ENCODE measurements around the gene SLC38A4. TPM values are rescaled to one million over a fixed set of nuclear protein-coding genes. Genes with fewer than 3 reads are reported as not detected.
"Not testable (repeated sequence)": the region's sequence is repeated elsewhere in the genome, so short reads cannot be mapped to it uniquely, and the experiment has no call there.

SLC38A4 gene
- total RNA-seq = under 1 TPM; 0.21 to 0.25 (median 0.22) TPM

GRCh38 chr12:46825591-46826414 is at the start of gene SLC38A4:
Gene SLC38A4, minus strand, starts transcription at chr12:46825997. Its CDS starts 32,926 bp downstream, at chr12:46793071.
- ATAC-seq (no peak), DNase-seq (no peak)
- Mint-ChIP-seq H3K4me3 (no peak within 1 kb of the TSS), H3K36me3 (ENCODE audit: insufficient read depth) (no peaks in the 10 kb centered on the region), H3K9me3 (no peaks in the 10 kb centered on the region), H3K4me1 (ENCODE audit: low read depth) (peaks cover 2% of the 10 kb centered on the region), H3K27me3 (ENCODE audit: low read depth) (peaks cover 63% of the 10 kb centered on the region)

GRCh38 chr12:46875095-46875494 is 49.3 kb upstream of the SLC38A4 start:
- ATAC-seq = no peak

GRCh38 chr12:46874642-46875041 is 48.8 kb upstream of the SLC38A4 start:
- no peak for DNase-seq
- Mint-ChIP-seq H3K27me3 (ENCODE audit: low read depth) (peaks cover 25% of the 10 kb centered on the region), H3K4me1 (ENCODE audit: low read depth) (no peaks in the 10 kb centered on the region), H3K36me3 (ENCODE audit: insufficient read depth) (no peaks in the 10 kb centered on the region), H3K9me3 (peaks cover 11% of the 10 kb centered on the region), H3K4me3 (no peak overlapping the region)
- no peak for ATAC-seq

More at GRCh38 chr12:46875095-46875494, 49.3 kb upstream of the SLC38A4 start:
- no peaks in the 10 kb centered on the region for H3K4me1 Mint-ChIP-seq (ENCODE audit: low read depth)
- peaks cover 25% of the 10 kb centered on the region for H3K27me3 Mint-ChIP-seq (ENCODE audit: low read depth)
- H3K4me3 Mint-ChIP-seq = no peak overlapping the region
- DNase-seq = no peak
- peaks cover 11% of the 10 kb centered on the region for H3K9me3 Mint-ChIP-seq
- no peaks in the 10 kb centered on the region for H3K36me3 Mint-ChIP-seq (ENCODE audit: insufficient read depth)

- no peak for DNase-seq
- peaks cover 7% of the 10 kb centered on the region for H3K9me3 Mint-ChIP-seq
- H3K27me3 Mint-ChIP-seq (ENCODE audit: low read depth) = peaks cover 13% of the 10 kb centered on the region
- ATAC-seq = no peak
- H3K4me1 Mint-ChIP-seq (ENCODE audit: low read depth) = no peaks in the 10 kb centered on the region
- H3K36me3 Mint-ChIP-seq (ENCODE audit: insufficient read depth) = no peaks in the 10 kb centered on the region
- H3K4me3 Mint-ChIP-seq = no peak overlapping the region
Measured at GRCh38 chr12:46872135-46872534, 46.3 kb upstream of the SLC38A4 start.

GRCh38 chr12:46865311-46865710 is 39.5 kb upstream of the SLC38A4 start:
- Mint-ChIP-seq H3K4me3 (no peak overlapping the region), H3K27me3 (ENCODE audit: low read depth) (no peaks in the 10 kb centered on the region), H3K36me3 (ENCODE audit: insufficient read depth) (no peaks in the 10 kb centered on the region), H3K4me1 (ENCODE audit: low read depth) (no peaks in the 10 kb centered on the region), H3K9me3 (peaks cover 16% of the 10 kb centered on the region)
- no peak for DNase-seq
- ATAC-seq = no peak

GRCh38 chr12:46858368-46858767 is 32.6 kb upstream of the SLC38A4 start:
- ATAC-seq (no peak), DNase-seq (no peak)
- peaks cover 24% of the 10 kb centered on the region for H3K9me3 Mint-ChIP-seq
- H3K4me3 Mint-ChIP-seq = no peak overlapping the region
- no peaks in the 10 kb centered on the region for H3K27me3 Mint-ChIP-seq (ENCODE audit: low read depth)
- no peaks in the 10 kb centered on the region for H3K4me1 Mint-ChIP-seq (ENCODE audit: low read depth)
- no peaks in the 10 kb centered on the region for H3K36me3 Mint-ChIP-seq (ENCODE audit: insufficient read depth)

- Mint-ChIP-seq H3K27me3 (ENCODE audit: low read depth) (no peaks in the 10 kb centered on the region), H3K36me3 (ENCODE audit: insufficient read depth) (no peaks in the 10 kb centered on the region), H3K4me1 (ENCODE audit: low read depth) (no peaks in the 10 kb centered on the region), H3K4me3 (no peak overlapping the region), H3K9me3 (peaks cover 24% of the 10 kb centered on the region)
- no peak for DNase-seq
- ATAC-seq = no peak
Measured at GRCh38 chr12:46857486-46857885, 31.7 kb upstream of the SLC38A4 start.

GRCh38 chr12:46855760-46856159 is 30.0 kb upstream of the SLC38A4 start:
- no peak for DNase-seq
- peaks cover 18% of the 10 kb centered on the region for H3K9me3 Mint-ChIP-seq
- ATAC-seq = no peak
- no peaks in the 10 kb centered on the region for H3K36me3 Mint-ChIP-seq (ENCODE audit: insufficient read depth)
- H3K4me3 Mint-ChIP-seq = no peak overlapping the region
- peaks cover 3% of the 10 kb centered on the region for H3K27me3 Mint-ChIP-seq (ENCODE audit: low read depth)
- no peaks in the 10 kb centered on the region for H3K4me1 Mint-ChIP-seq (ENCODE audit: low read depth)

- not testable (repeated sequence) for H3K4me1 Mint-ChIP-seq (ENCODE audit: low read depth); DNase-seq; ATAC-seq; H3K36me3 Mint-ChIP-seq (ENCODE audit: insufficient read depth); H3K4me3 Mint-ChIP-seq
- H3K9me3 Mint-ChIP-seq = peaks cover 14% of the 10 kb centered on the region
- peaks cover 12% of the 10 kb centered on the region for H3K27me3 Mint-ChIP-seq (ENCODE audit: low read depth)
Measured at GRCh38 chr12:46854188-46854587, 28.4 kb upstream of the SLC38A4 start.

- DNase-seq; H3K4me1 Mint-ChIP-seq (ENCODE audit: low read depth); H3K9me3 Mint-ChIP-seq; ATAC-seq; H3K36me3 Mint-ChIP-seq (ENCODE audit: insufficient read depth); H3K4me3 Mint-ChIP-seq: not testable (repeated sequence)
- peaks cover 26% of the 10 kb centered on the region for H3K27me3 Mint-ChIP-seq (ENCODE audit: low read depth)
Measured at GRCh38 chr12:46848792-46849191, 23.0 kb upstream of the SLC38A4 start.

- Mint-ChIP-seq H3K4me1 (ENCODE audit: low read depth) (no peaks in the 10 kb centered on the region), H3K27me3 (ENCODE audit: low read depth) (peaks cover 28% of the 10 kb centered on the region), H3K9me3 (no peaks in the 10 kb centered on the region), H3K36me3 (ENCODE audit: insufficient read depth) (no peaks in the 10 kb centered on the region), H3K4me3 (no peak overlapping the region)
- ATAC-seq (no peak), DNase-seq (no peak)
Measured at GRCh38 chr12:46847001-46847400, 21.2 kb upstream of the SLC38A4 start.

GRCh38 chr12:46843811-46844210 is 18.0 kb upstream of the SLC38A4 start:
- Mint-ChIP-seq H3K27me3 (ENCODE audit: low read depth) (peaks cover 30% of the 10 kb centered on the region), H3K36me3 (ENCODE audit: insufficient read depth) (no peaks in the 10 kb centered on the region), H3K9me3 (no peaks in the 10 kb centered on the region), H3K4me1 (ENCODE audit: low read depth) (no peaks in the 10 kb centered on the region), H3K4me3 (no peak overlapping the region)
- DNase-seq (no peak), ATAC-seq (no peak)

- no peaks in the 10 kb centered on the region for H3K36me3 Mint-ChIP-seq (ENCODE audit: insufficient read depth)
- no peaks in the 10 kb centered on the region for H3K9me3 Mint-ChIP-seq
- H3K4me1 Mint-ChIP-seq (ENCODE audit: low read depth) = no peaks in the 10 kb centered on the region
- no peak for DNase-seq
- peaks cover 24% of the 10 kb centered on the region for H3K27me3 Mint-ChIP-seq (ENCODE audit: low read depth)
- ATAC-seq = no peak
- no peak overlapping the region for H3K4me3 Mint-ChIP-seq
Measured at GRCh38 chr12:46841891-46842290, 16.1 kb upstream of the SLC38A4 start.

GRCh38 chr12:46839964-46840363 is 14.2 kb upstream of the SLC38A4 start:
- no peak for ATAC-seq
- Mint-ChIP-seq H3K9me3 (no peaks in the 10 kb centered on the region), H3K27me3 (ENCODE audit: low read depth) (peaks cover 26% of the 10 kb centered on the region), H3K4me3 (no peak overlapping the region), H3K4me1 (ENCODE audit: low read depth) (no peaks in the 10 kb centered on the region), H3K36me3 (ENCODE audit: insufficient read depth) (no peaks in the 10 kb centered on the region)
- DNase-seq = no peak

GRCh38 chr12:46839232-46839631 is 13.4 kb upstream of the SLC38A4 start:
- Mint-ChIP-seq H3K4me1 (ENCODE audit: low read depth) (no peaks in the 10 kb centered on the region), H3K27me3 (ENCODE audit: low read depth) (peaks cover 29% of the 10 kb centered on the region), H3K4me3 (no peak overlapping the region), H3K36me3 (ENCODE audit: insufficient read depth) (no peaks in the 10 kb centered on the region), H3K9me3 (no peaks in the 10 kb centered on the region)
- no peak for ATAC-seq
- DNase-seq = no peak
